ENCODE measurements around the gene NRP2.

Gene NRP2

DNA sequence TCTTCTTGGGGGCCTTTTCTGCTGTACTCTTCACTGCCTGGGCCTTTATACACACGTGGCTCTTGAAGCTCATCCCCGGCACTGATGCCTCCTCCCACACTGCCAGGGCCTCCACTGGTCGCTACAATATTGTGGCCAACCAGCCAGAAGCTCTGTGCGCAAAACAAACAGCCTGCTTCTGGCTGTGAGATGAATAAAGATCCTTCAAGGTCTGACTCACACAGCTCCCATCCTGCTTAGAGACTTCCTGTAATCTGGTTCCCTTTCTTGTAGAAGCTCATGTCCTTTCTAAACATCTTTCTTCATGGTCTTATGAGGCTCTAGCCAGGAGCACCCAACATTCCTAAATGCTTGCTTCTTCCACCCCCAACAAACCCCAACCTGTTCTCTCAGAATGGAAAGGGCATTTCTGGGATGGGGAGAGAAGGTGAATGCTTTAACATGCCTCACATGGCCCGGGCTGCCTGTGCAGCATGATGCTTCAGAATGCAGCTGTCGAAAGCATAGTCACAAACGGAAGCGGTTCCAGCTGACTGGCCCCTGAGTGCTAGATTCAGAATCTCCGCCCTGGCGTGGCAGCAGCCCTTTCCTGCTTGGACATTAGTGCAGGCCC is 24.6 kb downstream of the NRP2 start:
- DNase-seq (ENCODE audit: low spot score), result peak; percentile 71

DNA sequence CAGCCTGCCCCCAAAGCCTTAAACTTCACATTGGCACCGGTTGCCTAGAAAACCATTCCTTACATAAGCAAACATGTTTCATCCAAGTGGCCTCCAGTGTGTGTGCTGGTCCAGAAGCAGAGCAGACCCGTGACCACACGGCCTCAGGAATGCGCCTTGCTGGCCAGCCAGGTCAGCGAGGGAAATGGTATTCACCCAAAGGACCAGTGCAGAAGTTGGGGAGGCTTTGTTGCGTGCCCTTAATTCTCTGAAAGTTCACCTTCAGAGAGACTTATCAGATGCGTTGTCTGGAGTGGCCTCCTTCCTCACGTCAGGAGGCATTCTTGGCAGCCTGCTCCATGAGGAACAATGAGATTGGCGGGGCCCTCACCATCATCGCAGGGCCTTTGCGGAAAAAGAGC is 25.9 kb downstream of the NRP2 start:
- no peak for DNase-seq (ENCODE audit: low spot score)

DNA sequence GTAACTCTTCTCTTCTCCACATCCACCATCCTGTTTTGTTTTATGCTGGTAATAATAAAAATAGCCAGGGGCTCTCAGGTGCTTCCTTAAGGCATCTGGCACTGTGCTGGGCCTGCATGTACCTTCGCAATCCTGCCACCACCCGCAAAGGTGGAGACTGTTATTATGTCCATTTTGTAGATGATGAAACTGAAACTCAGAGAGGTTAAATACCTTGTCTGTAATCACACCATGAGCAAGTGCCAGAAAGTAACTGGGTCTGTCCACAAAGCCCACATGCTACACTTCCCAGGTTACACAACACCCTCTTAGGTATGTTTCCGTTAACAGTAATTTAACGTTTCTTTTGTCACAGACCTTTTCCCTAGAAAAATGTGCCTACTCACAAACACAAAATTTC is 27.0 kb downstream of the NRP2 start:
- DNase-seq (ENCODE audit: low spot score), result no peak

DNA sequence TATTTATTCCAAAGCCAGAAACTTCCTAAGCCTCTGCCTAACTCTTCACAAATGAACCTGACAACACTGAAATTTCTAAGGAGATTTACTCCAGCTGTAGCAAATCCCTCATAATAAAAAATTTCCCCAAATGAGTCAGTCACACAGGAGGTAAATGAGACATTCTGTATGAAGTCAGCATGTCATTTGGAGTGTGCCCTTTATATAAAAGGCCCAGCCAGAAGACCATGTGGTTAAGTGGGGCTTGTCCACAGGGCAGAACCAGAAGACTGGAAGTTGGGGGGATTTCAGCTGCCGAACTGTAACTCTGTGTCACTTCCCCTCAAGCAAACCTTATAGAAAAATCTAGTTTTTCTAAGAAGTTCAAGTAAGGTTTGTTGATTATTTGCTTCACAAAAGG is 30.2 kb downstream of the NRP2 start:
- no peak for DNase-seq (ENCODE audit: low spot score)

GRCh38 chr2:205713086-205713485 is 30.8 kb downstream of the NRP2 start:
- DNase-seq (ENCODE audit: low spot score), result no peak

DNA sequence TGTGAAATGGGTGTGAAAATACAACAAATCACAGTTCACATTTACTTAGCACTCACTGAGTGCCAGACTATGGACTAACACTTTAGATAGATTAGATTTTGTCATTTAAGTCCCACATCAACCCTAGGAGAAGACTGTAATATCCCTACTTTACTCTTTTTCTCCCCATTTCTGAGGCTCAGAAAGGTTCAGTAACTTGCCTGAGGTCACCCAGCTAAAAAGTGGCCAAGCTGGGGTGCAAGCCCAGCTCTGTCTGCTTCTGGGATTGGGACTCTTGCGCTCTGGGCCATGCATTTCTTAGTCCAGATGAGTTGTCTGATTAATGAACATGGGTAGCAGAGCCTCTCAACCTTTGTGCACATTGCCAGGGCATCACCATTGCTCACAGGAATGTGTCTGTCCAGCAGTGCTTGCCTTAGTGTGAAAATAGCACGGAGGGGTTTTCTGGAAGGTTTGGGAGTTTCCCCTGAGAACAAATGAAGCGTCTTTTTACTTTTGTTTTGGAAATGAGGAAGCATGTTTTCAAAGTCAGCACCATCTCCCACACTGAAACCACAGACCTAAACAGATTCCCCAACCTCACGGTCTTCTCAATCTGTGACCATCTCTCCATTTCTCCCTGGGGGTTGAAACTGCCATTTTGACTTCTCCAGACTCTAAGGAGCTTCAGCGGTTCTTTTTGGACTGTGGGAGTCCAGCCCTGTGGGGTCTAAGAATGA is 31.9 kb downstream of the NRP2 start:
- DNase-seq (ENCODE audit: low spot score), result no peak

GRCh38 chr2:205714789-205715720 is 32.8 kb downstream of the NRP2 start:
- no peak for DNase-seq (ENCODE audit: low spot score)

- DNase-seq (ENCODE audit: low spot score), result no peak
Observed at GRCh38 chr2:205715831-205716525, 33.7 kb downstream of the NRP2 start.

DNA sequence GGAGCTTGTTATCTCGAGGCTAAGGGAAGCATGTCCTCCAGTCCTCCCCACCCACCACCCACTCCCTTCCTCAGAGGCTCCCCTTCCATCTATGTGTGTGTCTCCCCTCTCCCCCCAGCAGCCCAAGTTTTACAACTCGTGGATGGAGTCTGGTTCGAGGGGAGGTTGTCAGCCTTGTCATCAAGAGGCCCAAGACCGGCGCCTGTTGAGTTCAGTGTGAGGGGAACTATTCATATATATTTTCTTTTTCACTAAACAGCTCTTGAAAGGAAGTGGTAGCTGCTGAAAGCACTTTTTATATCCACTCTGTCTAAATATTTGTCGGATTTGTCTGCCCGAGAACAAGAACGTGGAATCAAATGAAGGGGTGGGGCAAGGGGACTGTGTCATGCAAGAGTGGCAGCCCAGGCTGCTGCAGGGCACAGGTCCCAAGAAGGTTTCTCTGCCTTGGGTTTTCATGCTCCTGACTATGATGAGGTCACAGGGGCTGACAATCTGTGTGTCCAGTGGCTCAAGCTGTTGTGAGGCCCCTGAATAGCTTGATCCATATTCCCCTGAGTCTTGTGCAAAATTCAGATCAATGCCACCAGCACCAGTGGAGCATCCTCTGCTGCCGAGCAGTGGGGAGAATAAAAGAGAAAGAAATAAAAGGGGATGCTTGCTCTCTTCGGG is 35.0 kb downstream of the NRP2 start:
- no peak for DNase-seq (ENCODE audit: low spot score)

GRCh38 chr2:205717999-205718398 is 35.7 kb downstream of the NRP2 start:
- no peak for DNase-seq (ENCODE audit: low spot score)

- DNase-seq (ENCODE audit: low spot score), result no peak
Observed at GRCh38 chr2:205719847-205720246, 37.5 kb downstream of the NRP2 start.

DNA sequence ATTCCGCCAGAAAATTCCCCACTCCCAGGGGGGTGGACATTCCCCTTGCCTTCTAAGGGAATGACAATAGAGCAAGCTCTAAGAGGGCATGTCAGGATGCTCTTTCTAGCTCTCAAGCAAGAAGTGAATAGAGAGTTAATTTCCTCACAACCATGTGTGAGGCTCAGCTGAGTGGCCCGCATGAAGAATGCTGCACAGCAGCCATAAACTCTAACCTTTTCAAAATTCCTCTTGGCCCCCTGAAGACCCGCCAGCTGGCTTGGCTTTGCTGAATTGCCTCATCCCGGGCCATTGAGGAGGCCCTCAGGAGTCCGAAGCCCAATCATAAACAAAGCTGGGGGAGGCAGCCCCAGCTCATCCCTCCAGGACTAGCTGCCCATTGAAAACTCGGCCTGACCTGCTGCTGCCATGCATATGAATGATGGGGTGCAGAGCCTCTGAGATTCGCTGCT is 38.2 kb downstream of the NRP2 start:
- DNase-seq (ENCODE audit: low spot score), result no peak

- no peak for DNase-seq (ENCODE audit: low spot score)
Observed at GRCh38 chr2:205721057-205721449, 38.8 kb downstream of the NRP2 start.

- no peak for DNase-seq (ENCODE audit: low spot score)
Observed at GRCh38 chr2:205722283-205722918, 40.1 kb downstream of the NRP2 start.

DNA sequence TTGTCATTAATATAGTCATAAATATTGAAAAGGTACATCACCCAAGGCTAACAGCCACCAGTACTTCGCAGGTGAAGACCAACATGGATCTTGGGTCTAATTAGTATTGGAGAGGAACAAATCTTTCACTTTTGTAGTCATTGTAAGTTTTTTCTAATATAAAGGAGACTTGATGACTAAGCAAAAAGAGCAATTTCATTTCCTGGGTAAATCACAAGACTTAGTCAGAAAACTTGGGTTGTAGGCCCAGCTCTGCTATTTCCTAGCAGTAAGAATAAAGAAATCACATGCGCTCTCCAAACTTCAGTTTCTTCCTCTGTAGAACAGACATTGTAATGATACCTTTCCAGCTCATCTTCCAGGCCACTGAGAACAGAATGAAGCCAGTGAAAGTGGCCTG is 40.9 kb downstream of the NRP2 start:
- DNase-seq (ENCODE audit: low spot score), result no peak

DNA sequence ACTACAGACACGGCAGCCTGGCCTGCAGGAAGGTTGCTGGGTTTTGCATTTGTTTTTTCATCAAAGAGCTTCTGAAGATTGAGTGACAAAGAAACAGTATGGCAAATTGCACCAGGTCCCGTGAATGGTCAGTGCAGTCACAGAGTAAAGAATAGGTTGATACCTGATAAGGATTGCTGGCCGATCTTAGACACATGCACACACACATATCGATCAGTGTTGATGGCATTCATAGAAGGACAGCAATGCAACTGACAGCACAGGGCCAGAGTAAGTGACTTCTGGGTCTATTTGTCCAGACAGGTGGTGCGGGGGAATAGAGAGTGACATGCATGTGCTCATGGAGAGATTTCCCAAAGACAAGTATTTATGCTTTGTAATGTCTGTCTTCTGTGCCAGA is 42.8 kb downstream of the NRP2 start:
- DNase-seq (ENCODE audit: low spot score), result no peak

GRCh38 chr2:205726506-205726905 is 44.2 kb downstream of the NRP2 start:
- DNase-seq (ENCODE audit: low spot score), result no peak

DNA sequence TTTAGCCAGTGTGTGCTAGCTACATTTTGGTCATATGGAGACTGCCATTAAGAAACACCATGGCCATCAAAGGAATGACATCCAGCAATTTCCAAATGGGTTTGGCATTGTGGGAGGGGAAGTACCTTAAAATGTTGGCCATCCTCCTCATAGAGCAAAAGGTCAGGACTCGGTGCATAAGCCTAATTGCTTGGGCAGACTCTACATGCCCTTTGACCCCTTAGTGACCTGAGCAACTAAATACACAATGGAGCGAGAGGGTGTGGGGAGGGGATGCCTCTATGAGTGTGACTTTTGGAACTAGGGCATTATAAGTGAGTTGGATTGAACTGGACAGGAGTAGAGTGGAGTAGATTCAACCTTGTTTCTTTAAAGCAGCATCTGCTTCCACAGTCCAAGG is 44.9 kb downstream of the NRP2 start:
- DNase-seq (ENCODE audit: low spot score), result no peak

- DNase-seq (ENCODE audit: low spot score), result no peak
Observed at GRCh38 chr2:205728366-205728765, 46.1 kb downstream of the NRP2 start.

- no peak for DNase-seq (ENCODE audit: low spot score)
Observed at GRCh38 chr2:205730191-205730590, 47.9 kb downstream of the NRP2 start.
